HEK293 (cell line): ENCODE measurements around the gene CALM3.
A peak's percentile ranks its signal among the peaks of the same experiment; 100 is the strongest.

ENCODE experiments used
- ELK4 ChIP-seq: IDR thresholded peaks from 2 replicates; pipeline ENCODE4 v1.6.1; 2011; ENCODE audit warnings: mild to moderate bottlenecking, low read depth, low read length, borderline replicate concordance
- FEZF1 ChIP-seq: fragments of 450-650 bp; formaldehyde crosslinking; IDR thresholded peaks from 2 replicates; pipeline ENCODE4 v1.5.1; 2016; ENCODE audit warnings: missing biosample characterization, missing genetic modification characterization
- GFI1B ChIP-seq: fragments of 450-650 bp; formaldehyde crosslinking; IDR thresholded peaks from 2 replicates; pipeline ENCODE4 v1.5.1; 2016; ENCODE audit warnings: missing biosample characterization, missing genetic modification characterization
- HOXC10 ChIP-seq: sonication (generic); formaldehyde crosslinking; IDR thresholded peaks from 2 replicates; pipeline ENCODE4 v1.8.1; 2023; ENCODE audit warnings: mild to moderate bottlenecking, missing genetic modification reagents
- IKZF3 ChIP-seq: fragments of 450-650 bp; IDR thresholded peaks from 2 replicates; pipeline ENCODE4 v1.5.0; 2018; ENCODE audit warnings: missing biosample characterization, mild to moderate bottlenecking, missing genetic modification characterization, moderate library complexity
- KLF16 ChIP-seq: fragments of 450-650 bp; formaldehyde crosslinking; IDR thresholded peaks from 2 replicates; pipeline ENCODE4 v1.5.1; 2017; ENCODE audit warnings: missing biosample characterization, missing genetic modification characterization
- OSR2 ChIP-seq: fragments of 450-650 bp; formaldehyde crosslinking; IDR thresholded peaks from 2 replicates; pipeline ENCODE4 v1.5.1; 2016; ENCODE audit warnings: missing biosample characterization, missing genetic modification characterization
- PRDM1 ChIP-seq: fragments of 450-650 bp; formaldehyde crosslinking; IDR thresholded peaks from 2 replicates; pipeline ENCODE4; 2016; ENCODE audit warnings: missing biosample characterization, missing genetic modification characterization
- PRDM4 ChIP-seq: fragments of 450-650 bp; formaldehyde crosslinking; IDR thresholded peaks from 2 replicates; pipeline ENCODE4 v1.5.1; 2017; ENCODE audit warnings: missing biosample characterization, missing genetic modification characterization
- SETDB1 ChIP-seq: IDR thresholded peaks from one replicate; pipeline ENCODE4 v1.6.1; 2017; ENCODE audit warnings: mild to moderate bottlenecking, low read length, moderate library complexity, mixed read lengths; ENCODE audit not compliant: insufficient read length
- TCF7L2 ChIP-seq: IDR thresholded peaks from 2 replicates; pipeline ENCODE4 v1.6.1; 2011; ENCODE audit warnings: low read depth, mild to moderate bottlenecking, inconsistent platforms, low read length, moderate library complexity, borderline replicate concordance
- YY2 ChIP-seq: fragments of 450-650 bp; formaldehyde crosslinking; IDR thresholded peaks from 2 replicates; pipeline ENCODE4 v1.5.1; 2016; ENCODE audit warnings: missing biosample characterization, missing genetic modification characterization
- ZBTB1 ChIP-seq: fragments of 450-650 bp; formaldehyde crosslinking; IDR thresholded peaks from 2 replicates; pipeline ENCODE4 v1.5.1; 2016; ENCODE audit warnings: missing biosample characterization, missing genetic modification characterization
- ZBTB20 ChIP-seq: fragments of 450-650 bp; formaldehyde crosslinking; IDR thresholded peaks from 2 replicates; pipeline ENCODE4 v1.5.1; 2016; ENCODE audit warnings: missing biosample characterization, missing genetic modification characterization
- ZBTB8A ChIP-seq: fragments of 450-650 bp; formaldehyde crosslinking; IDR thresholded peaks from 2 replicates; pipeline ENCODE4 v1.5.1; 2016; ENCODE audit warnings: missing biosample characterization, missing genetic modification characterization
- ZNF10 ChIP-seq: fragments of 450-650 bp; formaldehyde crosslinking; IDR thresholded peaks from 2 replicates; pipeline ENCODE4 v1.5.1; 2017; ENCODE audit warnings: missing biosample characterization, missing genetic modification characterization
- ZNF148 ChIP-seq: fragments of 450-650 bp; formaldehyde crosslinking; IDR thresholded peaks from 2 replicates; pipeline ENCODE4 v1.5.0; 2017; ENCODE audit warnings: missing biosample characterization, missing genetic modification characterization, borderline replicate concordance
- ZNF239 ChIP-seq: fragments of 450-650 bp; formaldehyde crosslinking; IDR thresholded peaks from 2 replicates; pipeline ENCODE4 v1.5.1; 2016; ENCODE audit warnings: missing biosample characterization, missing genetic modification characterization
- ZNF335 ChIP-seq: fragments of 450-650 bp; formaldehyde crosslinking; conservative IDR thresholded peaks from 2 replicates; pipeline ENCODE4 v1.5.1; 2016; ENCODE audit warnings: missing biosample characterization, missing genetic modification characterization
- ZNF341 ChIP-seq: fragments of 450-650 bp; formaldehyde crosslinking; IDR thresholded peaks from 2 replicates; pipeline ENCODE4; 2016; ENCODE audit warnings: low read depth, missing biosample characterization, missing genetic modification characterization
- ZNF518A ChIP-seq: fragments of 450-650 bp; formaldehyde crosslinking; conservative IDR thresholded peaks from 2 replicates; pipeline ENCODE4 v1.5.1; 2016; ENCODE audit warnings: low read depth, missing biosample characterization, missing genetic modification characterization
- ZNF571 ChIP-seq: fragments of 450-650 bp; formaldehyde crosslinking; IDR thresholded peaks from 2 replicates; pipeline ENCODE4 v1.5.0; 2017; ENCODE audit warnings: missing biosample characterization, missing genetic modification characterization
- ZNF658 ChIP-seq: fragments of 450-650 bp; formaldehyde crosslinking; IDR thresholded peaks from 2 replicates; pipeline ENCODE4; 2016; ENCODE audit warnings: missing biosample characterization, missing genetic modification characterization
- ZNF692 ChIP-seq: fragments of 450-650 bp; formaldehyde crosslinking; IDR thresholded peaks from 2 replicates; pipeline ENCODE4 v1.5.1; 2016; ENCODE audit warnings: missing biosample characterization, missing genetic modification characterization
- ZNF830 ChIP-seq: fragments of 450-650 bp; IDR thresholded peaks from 2 replicates; pipeline ENCODE4 v1.5.0; 2018; ENCODE audit warnings: missing biosample characterization, missing genetic modification characterization, low read depth, mild to moderate bottlenecking, moderate library complexity
- ZNF837 ChIP-seq: fragments of 450-650 bp; formaldehyde crosslinking; IDR thresholded peaks from 2 replicates; pipeline ENCODE4 v1.5.1; 2016; ENCODE audit warnings: missing biosample characterization, missing genetic modification characterization

Gene CALM3

GRCh38 chr19:46600384-46601317 lies 479 bp upstream of the CALM3 start (continued):
- TF ChIP-seq ZBTB1, result no peak
- TF ChIP-seq PRDM4 (tag by site-specific recombination), result peak; percentile 80
- TF ChIP-seq ZBTB20, result peak; percentile 34; the same call in 1 of the 2 replicates
- TF ChIP-seq GFI1B (tag by site-specific recombination), result no peak
- TF ChIP-seq ZNF341 (tag by site-specific recombination), result no peak
- TF ChIP-seq ZNF148 (tag by site-specific recombination), result peak; percentile 99
- peak; percentile 95 for TF ChIP-seq PRDM1 (tag by site-specific recombination)
- TF ChIP-seq ZNF571 (tag by site-specific recombination), result no peak
- peak; percentile 93 for TF ChIP-seq YY2
- peak; percentile 88 for TF ChIP-seq ZBTB8A (tag by site-specific recombination)
- 0 out of 2 replicates have a peak, but pooled peaks have one; percentile 12 for TF ChIP-seq ZNF239 (tag by site-specific recombination)
- TF ChIP-seq OSR2, result no peak
- TF ChIP-seq HOXC10 (CRISPR knock-in tag), result no peak; the same call in 1 of the 2 replicates
- no peak for TF ChIP-seq ZNF658 (tag by site-specific recombination)
- peak; percentile 64; the same call in 1 of the 2 replicates for TF ChIP-seq ZNF10 (tag by site-specific recombination)
- TF ChIP-seq SETDB1, result no peak
- TF ChIP-seq FEZF1 (tag by site-specific recombination), result 0 out of 2 replicates have a peak, but pooled peaks have one; percentile 25
- peak; percentile 92 for TF ChIP-seq ZNF335 (tag by site-specific recombination)
- no peak for TF ChIP-seq ZNF518A (tag by site-specific recombination)
- TF ChIP-seq ZNF692 (tag by site-specific recombination), result peak; percentile 99
- TF ChIP-seq TCF7L2, result 0 out of 2 replicates have a peak, but pooled peaks have one; percentile 19
- no peak for TF ChIP-seq ZNF837 (tag by site-specific recombination)
- peak; percentile 100 for TF ChIP-seq KLF16 (tag by site-specific recombination)
- no peak for TF ChIP-seq ZNF830 (tag by site-specific recombination)
- TF ChIP-seq ELK4, result no peak; the same call in 1 of the 2 replicates
- no peak for TF ChIP-seq IKZF3 (tag by site-specific recombination)
